ENCODE results near the gene SLC10A3.

The SLC10A3 gene

DNA sequence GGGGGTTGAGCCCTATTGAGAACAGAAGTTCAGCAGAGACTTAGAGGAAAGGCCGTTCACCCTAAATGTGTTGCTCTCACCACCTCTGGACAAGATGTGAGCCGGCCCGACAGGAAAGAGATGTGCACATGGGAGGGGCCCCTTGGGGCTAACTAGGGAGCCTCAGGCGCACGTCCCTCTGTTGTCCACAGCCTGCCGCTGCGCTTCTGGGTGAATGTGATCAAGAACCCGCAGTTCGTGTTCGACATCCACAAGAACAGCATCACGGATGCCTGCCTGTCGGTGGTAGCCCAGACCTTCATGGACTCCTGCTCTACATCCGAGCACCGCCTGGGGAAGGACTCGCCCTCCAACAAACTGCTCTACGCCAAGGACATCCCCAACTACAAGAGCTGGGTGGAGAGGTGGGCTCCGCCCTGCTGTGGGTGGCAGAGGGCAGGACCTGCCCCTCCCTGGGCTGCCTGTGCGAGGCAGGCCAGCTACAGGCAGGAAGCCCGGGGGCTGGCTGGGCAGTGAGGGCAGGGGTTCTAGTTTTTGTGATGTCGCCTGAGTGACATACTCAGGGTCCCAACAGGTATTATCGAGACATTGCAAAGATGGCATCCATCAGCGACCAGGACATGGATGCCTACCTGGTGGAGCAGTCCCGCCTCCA lies 19.4 kb downstream of the SLC10A3 start:
- intact Hi-C loops (cut with DNase I): no loop called here
- DNase-seq: no peak

DNA sequence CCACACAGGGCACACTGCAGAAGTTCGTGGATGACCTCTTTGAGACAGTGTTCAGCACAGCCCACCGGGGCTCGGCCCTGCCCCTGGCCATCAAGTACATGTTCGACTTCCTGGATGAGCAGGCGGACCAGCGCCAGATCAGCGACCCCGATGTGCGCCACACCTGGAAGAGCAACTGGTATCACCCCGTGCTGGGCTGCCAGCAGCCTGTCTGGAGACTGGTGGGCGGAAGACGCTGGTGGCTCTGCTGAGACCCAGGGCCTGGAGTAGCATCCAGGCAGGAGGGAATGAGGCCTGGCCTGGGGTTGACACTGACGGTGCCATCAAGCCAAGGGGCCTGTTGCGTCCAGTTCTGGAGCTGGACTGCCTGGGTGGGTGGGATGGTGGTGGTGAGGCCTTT lies 20.0 kb downstream of the SLC10A3 start:
- no peak for DNase-seq
- intact Hi-C loops (cut with DNase I): no loop called here

DNA sequence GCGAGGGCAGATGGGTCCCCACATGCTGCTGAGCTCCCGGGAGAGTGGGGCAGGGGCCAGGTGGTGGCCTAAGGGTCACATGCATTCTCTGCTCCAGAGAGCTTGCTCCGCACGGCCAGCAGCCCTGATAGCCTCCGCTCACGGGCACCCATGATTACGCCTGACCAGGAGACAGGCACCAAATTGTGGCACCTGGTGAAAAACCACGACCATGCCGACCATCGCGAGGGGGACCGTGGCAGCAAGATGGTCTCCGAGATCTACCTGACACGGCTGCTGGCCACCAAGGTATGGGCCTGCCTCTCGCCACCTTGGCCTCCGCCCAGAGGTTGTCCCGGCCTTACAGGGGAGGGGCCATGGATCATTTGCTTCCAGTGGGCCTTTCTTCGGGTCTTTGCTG lies 20.5 kb downstream of the SLC10A3 start:
- intact Hi-C loops (cut with DNase I): no loop called here
- no peak for DNase-seq

DNA sequence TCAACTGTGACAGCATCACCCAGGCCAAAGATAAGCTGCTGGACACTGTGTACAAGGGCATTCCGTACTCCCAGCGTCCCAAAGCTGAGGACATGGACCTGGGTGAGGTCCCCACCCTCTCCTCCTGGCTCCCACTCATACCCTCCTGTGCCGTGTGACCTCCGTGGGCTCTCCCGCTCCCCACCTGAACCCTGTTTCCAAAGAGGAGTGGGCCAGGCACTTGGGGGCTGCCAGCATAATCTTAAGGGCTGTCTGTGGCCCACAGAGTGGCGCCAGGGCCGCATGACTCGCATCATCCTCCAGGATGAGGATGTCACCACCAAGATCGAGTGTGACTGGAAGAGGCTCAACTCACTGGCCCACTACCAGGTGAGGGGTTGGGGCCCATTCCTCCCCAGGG lies 21.3 kb downstream of the SLC10A3 start:
- DNase-seq: no peak

DNA sequence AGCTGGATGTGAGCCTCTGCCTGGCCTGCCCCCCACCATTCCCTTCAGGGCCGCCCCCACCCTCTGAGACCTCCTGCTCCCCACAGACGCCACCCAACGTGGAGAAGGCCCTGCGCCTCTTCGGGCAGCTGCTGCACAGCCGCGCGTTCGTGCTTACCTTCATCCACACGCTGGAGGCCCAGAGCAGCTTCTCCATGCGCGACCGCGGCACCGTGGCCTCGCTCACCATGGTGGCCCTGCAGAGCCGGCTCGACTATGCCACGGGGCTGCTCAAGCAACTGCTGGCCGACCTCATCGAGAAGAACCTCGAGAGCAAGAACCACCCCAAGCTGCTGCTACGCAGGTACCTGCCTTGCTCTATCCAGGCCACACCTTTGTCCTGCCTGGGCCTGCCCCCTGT lies 22.2 kb downstream of the SLC10A3 start:
- DNase-seq: no peak
- intact Hi-C loops (cut with DNase I): no loop called here

More for the DNA sequence above, 21.3 kb downstream of the SLC10A3 start:
- intact Hi-C loops (cut with DNase I): no loop called here

DNA sequence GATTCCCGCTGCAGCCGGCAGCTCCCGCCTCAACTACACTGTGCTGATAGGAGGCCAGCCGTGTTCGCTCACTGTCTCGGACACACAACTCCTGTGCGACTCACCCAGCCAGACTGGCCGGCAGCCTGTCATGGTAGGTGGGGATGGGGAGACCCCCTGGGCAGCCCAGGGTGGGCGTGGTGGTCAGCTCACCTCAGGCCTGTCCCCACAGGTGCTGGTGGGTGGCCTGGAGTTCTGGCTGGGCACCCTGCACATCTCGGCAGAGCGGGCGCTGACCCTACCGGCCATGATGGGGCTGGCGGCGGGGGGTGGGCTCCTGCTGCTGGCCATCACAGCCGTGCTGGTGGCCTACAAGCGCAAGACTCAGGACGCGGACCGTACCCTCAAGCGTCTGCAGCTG lies 22.9 kb downstream of the SLC10A3 start:
- DNase-seq: no peak
- intact Hi-C loops (cut with DNase I): no loop called here

DNA sequence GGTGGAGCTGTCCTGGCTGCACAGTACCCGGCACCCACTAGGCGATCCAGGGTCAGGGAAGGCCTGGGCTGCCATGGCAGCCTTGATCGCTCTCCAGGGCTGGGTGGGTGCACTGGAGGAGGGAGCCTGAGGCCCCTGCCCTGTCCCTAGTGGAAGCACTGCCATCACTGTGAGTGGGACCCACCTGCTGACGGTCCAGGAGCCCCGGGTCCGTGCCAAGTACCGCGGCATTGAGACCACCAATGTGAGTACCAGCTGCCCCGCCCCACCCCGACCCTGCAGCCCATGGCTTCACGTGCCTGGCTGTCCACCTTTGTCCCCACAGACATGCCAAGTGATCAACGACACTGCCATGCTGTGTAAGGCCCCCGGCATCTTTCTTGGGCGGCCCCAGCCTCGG lies 23.5 kb downstream of the SLC10A3 start:
- no peak for DNase-seq
- intact Hi-C loops (cut with DNase I): no loop called here

DNA sequence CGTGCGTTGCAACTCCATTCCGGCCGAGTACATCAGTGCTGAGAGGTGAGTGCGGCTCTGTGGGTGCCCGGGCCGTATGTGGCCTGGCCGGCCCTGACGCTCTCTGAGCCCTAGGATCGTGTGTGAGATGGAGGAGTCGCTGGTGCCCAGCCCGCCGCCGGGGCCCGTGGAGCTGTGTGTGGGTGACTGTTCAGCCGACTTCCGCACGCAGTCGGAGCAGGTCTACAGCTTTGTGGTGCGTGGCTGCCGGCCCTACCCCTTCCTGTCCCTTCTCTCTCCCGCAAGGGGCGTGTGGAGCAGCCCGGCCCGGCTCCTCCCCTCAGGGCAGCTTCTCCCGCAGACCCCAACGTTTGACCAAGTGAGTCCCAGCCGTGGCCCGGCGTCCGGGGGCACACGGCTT lies 24.4 kb downstream of the SLC10A3 start:
- intact Hi-C loops (cut with DNase I): no loop called here
- DNase-seq: no peak

DNA sequence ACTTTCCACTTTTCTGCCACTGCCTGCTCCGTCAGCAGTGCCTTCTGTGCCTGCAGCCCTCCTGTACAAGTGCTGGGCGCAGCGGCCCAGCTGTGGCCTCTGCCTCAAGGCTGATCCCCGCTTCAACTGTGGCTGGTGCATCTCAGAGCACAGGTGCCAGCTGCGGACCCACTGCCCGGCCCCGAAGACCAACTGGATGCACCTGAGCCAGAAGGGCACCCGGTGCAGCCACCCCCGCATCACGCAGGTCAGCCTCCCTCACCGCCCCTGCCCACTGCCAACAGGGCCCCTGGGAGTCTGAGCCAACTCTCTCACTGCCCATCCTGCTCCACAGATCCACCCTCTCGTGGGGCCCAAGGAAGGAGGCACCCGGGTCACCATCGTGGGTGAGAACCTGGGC lies 24.8 kb downstream of the SLC10A3 start:
- no peak for DNase-seq
- intact Hi-C loops (cut with DNase I): no loop called here

DNA sequence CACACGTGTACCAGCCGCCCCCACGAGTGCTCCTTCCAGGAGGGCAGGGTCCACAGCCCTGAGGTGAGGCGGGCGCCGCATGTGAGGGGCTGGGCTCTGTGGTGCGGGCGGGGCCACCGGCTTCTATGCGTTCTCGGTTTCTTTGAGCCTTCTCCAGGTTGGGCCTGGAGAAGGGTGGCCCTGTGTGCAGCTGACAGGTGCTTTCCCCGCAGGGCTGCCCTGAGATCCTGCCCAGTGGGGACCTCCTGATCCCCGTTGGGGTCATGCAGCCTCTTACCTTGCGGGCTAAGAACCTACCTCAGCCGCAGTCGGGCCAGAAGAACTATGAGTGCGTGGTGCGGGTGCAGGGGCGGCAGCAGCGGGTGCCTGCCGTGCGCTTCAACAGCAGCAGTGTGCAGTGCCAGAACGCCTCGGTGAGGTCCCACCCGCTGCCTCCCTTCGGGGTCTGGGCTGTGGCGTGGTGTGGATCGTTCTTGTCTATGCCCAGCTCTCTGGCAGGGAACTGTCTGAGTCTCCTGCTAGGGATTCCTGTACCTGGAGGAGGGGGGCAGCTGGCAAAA lies 25.5 kb downstream of the SLC10A3 start:
- peak in 1 of 42 donors; percentile 31 for DNase-seq
- intact Hi-C loops (cut with DNase I): no loop called here

DNA sequence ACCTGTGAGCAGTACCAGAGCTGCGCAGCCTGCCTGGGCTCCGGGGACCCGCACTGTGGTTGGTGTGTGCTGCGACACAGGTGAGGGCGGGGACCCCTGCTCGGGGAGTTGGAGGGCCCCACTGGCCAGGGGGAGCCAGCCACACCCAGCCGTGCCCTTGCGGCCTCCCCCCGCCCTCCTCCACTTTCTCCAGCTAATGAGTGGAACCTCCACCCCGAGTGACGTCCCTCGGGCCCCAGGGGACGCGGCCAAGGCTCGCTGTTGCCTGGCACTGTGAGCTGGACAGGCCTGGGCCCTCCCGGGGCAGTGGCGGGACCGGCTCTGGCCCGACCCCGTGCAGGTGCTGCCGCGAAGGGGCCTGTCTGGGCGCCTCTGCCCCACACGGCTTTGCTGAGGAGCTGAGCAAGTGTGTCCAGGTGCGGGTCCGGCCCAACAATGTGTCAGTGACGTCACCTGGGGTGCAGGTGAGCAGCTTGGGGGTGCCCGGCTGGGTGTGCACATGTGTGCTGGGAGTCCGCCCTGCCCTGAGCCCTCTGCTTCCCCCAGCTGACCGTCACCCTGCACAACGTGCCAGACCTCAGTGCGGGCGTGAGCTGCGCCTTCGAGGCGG lies 26.7 kb downstream of the SLC10A3 start:
- DNase-seq: no peak
- intact Hi-C loops (cut with DNase I): no loop called here

DNA sequence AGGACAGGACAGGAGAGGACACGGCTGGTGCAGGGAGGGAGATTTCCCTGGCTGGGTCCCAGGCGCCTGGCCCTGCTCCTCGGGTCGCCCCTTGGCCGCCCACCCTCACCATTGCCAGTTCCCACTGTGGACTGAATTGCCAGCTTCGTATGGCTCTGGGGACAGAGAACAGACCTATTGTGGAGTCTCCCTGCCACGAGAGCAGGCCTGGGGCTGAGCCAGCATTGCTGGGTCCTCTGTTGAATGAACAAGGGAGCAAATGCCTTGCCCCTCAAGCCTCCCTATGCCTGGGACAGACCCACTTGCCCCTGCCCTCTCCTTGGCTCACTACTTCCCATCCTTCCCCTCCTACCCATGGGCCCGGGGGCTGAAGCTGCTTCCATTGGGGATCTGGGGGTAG lies 28.0 kb downstream of the SLC10A3 start:
- peak in 23 of 42 donors; percentile 35 to 74 (median 59) for DNase-seq
- intact Hi-C loops (cut with DNase I): no loop called here

DNA sequence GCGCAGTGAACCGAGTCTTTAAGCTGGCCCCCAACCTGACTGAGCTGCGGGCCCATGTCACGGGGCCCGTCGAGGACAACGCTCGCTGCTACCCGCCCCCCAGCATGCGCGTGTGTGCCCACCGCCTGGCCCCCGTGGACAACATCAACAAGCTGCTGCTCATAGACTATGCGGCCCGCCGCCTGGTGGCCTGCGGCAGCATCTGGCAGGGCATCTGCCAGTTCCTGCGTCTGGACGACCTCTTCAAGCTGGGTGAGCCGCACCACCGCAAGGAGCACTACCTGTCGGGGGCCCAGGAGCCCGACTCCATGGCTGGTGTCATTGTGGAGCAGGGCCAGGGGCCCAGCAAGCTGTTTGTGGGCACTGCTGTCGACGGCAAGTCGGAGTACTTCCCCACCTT lies 30.1 kb downstream of the SLC10A3 start:
- intact Hi-C loops (cut with DNase I): no loop called here
- DNase-seq: peak in 3 of 42 donors; percentile 19 to 53 (median 47)

DNA sequence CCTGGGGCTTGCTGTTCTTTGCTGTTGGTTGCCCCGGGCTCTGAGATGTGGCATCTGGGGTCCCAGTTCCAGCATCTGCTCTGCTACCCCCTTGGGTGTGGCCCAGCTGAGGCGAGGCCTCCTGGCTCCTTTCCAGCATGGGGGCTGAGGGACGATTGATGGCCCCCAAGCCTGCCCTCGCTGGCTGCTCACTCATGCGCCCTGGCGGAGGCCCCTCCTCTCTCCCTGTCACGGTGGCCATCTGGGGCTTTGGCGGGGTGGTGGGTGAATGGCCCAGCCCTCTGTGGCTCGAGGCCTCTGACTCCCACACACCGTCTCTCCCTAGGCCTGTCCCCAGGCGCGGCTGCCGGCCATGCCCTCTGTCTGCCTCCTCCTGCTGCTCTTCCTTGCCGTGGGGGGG lies 30.6 kb downstream of the SLC10A3 start:
- intact Hi-C loops (cut with DNase I): no loop called here
- DNase-seq: no peak

DNA sequence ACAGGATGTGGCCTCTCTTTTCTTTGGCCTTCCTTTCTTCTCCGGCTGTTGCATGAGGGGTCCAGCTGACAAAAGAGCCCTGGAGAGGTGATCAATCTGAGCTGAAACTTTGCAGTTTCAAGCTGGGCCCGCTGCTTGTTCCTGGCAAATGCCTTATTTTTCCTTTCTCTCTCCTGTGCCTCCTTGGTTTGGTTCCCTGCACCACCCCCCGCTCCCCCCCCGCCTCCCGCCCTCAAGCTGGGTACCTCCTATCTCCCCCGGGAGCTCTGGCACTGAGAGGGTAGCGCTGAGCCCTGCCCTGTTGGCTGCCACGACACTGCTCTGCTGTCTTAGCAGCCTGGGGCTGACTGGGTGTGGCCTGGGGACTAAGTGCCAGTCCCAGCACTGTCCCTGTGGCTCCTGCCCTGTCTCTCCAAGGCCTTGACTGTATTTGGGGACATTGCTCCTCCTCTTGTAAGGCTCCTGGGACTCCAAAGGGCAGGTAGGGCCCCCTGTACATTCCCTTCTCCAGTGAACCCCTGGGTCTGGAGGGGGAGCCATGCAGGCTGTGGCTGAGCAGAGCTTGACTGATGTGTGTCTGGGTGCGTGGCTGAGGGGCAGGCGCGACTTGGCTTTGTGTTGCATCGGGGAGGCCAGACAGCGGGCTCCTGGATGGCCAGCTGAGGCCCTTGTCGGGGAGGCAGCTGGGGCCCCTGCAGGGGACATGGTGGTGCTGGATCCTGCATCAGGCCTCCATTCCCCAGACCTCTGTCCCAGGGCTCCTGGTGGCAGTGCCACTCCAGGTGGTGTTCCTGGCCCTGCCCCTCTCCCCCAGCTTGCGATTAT lies 31.3 kb downstream of the SLC10A3 start:
- intact Hi-C loops (cut with DNase I): no loop called here

DNA sequence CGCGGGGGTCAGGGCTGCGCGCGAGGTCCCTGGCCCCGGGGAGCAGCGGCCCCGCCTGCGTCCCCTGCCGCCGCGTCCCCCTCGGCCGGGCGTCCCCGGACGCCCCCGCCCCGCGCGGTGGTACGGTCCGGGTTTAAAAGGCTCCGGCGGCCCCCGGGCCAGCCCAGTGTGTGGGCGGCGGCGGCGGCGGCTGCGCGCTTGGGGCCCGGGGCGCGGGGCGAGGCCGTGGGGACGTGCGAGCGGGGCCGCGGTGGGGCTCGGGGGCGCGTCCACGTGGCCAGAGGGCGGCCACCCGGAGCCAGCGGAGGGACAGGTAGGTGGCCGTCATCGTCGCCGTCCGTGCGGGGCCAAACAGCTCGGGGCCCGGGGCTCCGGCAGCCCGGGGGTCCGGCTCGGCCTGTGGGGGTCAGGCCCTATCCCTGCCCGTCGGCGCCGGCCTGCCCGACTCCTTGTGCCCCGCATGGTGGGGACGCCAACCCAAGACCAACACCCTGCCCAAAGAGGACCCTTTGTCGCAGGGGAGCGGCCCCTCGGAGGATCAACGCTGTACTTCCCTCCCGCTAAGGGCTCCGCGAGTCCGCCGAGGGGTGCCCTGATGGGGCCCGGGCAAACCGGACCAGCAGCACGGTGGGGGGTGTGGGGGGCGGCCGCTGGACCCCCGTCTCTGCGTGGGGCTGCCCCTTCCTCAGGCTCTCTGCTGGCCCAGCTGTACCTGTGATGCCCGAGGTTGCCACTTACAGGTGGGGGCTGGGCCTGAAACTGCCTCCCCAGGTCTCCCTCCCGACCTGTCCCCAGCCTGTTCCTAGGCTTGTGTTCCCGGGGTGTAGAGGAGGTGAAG lies 32.1 kb downstream of the SLC10A3 start, which contains the start of gene PLXNA3:
Gene PLXNA3, plus strand, starts transcription at position 166 of the 838 bp plus-strand sequence. CDS start 1,903 bp downstream, outside the sequence.
- intact Hi-C loops (cut with DNase I): no loop called here

More for the DNA sequence above, 31.3 kb downstream of the SLC10A3 start:
- peak in 13 of 42 donors; percentile 16 to 51 (median 35) for DNase-seq

DNA sequence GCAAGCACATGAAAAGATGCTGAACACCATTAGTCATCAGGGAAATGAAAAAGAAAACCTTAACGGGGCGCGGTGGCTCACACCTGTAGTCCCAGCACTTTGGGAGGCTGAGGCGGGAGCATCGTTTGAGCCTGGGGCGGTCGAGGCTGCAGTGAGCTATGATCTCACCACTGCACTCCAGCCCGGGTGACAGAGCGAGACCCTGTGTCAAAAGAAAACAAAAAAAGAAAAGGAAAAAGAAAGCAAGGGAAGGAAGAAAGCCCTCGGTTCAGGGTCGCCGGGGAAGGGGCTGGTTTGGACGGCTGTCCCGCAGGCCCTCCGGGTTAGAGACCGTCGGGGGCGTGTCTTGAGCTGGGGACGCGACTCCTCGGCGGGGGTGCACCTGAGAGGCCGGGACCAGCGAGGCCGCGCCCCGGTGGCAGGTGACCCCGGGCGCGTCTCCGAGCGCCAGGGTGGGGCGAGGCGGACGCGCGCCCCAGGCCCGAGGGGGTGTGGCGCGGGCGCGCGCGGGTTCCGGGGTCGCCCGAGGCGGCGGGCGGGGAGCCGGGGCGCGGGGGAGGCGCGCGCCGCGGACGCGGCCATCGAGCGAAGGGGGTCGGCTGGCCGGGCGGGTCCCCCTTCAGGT lies 32.8 kb downstream of the SLC10A3 start:
- intact Hi-C loops (cut with DNase I): no loop called here
- peak in 20 of 42 donors; percentile 18 to 57 (median 40) for DNase-seq

More for the DNA sequence above, 32.1 kb downstream of the SLC10A3 start, which contains the start of gene PLXNA3:
- peak in 32 of 42 donors; percentile 40 to 79 (median 61) for DNase-seq

DNA sequence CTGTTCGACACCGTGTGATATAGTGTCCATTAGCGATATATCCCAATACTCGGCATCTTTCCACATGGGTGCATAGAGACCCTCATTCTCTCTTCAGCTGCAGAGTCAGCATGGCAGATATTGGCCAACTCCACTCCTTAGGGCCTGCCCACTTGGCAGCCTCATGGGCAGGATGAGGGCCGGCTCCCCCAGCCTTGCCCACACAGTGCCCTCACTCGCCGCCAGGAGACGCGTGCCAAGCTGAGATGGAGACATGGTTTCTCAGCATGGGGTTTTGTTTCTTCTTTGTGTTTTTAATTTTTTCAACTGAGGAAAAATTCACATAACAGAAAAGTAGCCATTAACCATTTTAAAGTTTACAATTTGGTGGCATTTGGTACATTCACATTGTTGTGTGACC lies 37.6 kb downstream of the SLC10A3 start:
- intact Hi-C loops (cut with DNase I): no loop called here
- DNase-seq: peak in 33 of 42 donors; percentile 38 to 76 (median 54)

Measured in head of caudate nucleus (tissue), 42 donors.